Stomach smooth muscle (tissue), 2 donors: ENCODE measurements around the gene IGF1R.

Source experiments
- H3K27ac ChIP-seq: one replicate; pipeline ENCODE4 v1.7.0; 2013; ENCODE audit warnings: mild to moderate bottlenecking, low read length, inconsistent platforms
- H3K27me3 ChIP-seq, 2 donors: one replicate each; pipeline ENCODE4 v1.7.0; 2013; ENCODE audit warnings: low read length in 2 of 2; ENCODE audit not compliant: insufficient read depth in 2 of 2, control insufficient read depth in 1 of 2
- H3K36me3 ChIP-seq, 2 donors: one replicate each; pipeline ENCODE4 v1.7.0; 2013; ENCODE audit warnings: low read length in 2 of 2; ENCODE audit not compliant: control insufficient read depth in 2 of 2, insufficient read depth in 2 of 2
- H3K4me1 ChIP-seq: one replicate; pipeline ENCODE4 v1.7.0; 2013; ENCODE audit warnings: low read length; ENCODE audit not compliant: control insufficient read depth, insufficient read depth
- H3K4me3 ChIP-seq, 2 donors: one replicate each; pipeline ENCODE4 v1.7.0; 2013; ENCODE audit warnings: low read length in 2 of 2
- H3K9ac ChIP-seq, 2 donors: one replicate each; pipeline ENCODE4 v1.7.0; 2013; ENCODE audit warnings: low read length in 2 of 2, mild to moderate bottlenecking in 1 of 2
- H3K9me3 ChIP-seq, 2 donors: one replicate each; pipeline ENCODE4 v1.7.0; 2013; ENCODE audit warnings: low read length in 2 of 2; ENCODE audit not compliant: control insufficient read depth in 2 of 2
- donor health status: healthy.
- donor health status: Pancreatic carcinoma.

The IGF1R gene

DNA sequence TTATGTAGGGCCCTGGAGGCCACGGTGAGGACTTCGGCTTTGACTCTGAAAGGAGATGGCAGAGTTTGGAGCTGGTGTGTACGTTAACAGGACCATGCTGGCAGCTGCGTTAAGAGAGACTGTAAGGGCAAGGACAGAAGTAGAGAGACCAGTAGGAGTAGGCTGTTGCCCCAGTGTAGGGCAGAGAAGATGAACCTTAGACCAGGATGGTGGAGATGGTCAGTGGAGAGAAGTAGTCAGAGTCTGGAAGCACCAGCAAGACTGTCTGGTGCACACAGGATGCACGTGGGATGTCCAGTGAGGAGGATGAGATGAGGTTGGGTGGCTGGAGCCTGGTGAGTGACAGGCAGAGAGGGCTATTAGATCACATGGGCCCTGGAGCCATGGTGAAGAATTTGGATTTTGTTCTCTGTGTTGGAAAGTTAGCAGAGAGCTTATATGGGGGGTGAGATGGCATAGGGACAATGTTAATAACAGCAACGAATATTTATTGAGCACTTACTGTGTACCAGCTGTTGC is 150.1 kb downstream of the IGF1R start:
- Histone ChIP-seq H3K4me1 (peaks cover 47% of the 10 kb centered on the region), H3K4me3 (no peak overlapping the region), H3K27ac (no peak overlapping the region), H3K27me3 (no peaks in the 10 kb centered on the region), H3K9ac (no peak overlapping the region), H3K36me3 (no peaks in the 10 kb centered on the region), H3K9me3 (no peaks in the 10 kb centered on the region)

DNA sequence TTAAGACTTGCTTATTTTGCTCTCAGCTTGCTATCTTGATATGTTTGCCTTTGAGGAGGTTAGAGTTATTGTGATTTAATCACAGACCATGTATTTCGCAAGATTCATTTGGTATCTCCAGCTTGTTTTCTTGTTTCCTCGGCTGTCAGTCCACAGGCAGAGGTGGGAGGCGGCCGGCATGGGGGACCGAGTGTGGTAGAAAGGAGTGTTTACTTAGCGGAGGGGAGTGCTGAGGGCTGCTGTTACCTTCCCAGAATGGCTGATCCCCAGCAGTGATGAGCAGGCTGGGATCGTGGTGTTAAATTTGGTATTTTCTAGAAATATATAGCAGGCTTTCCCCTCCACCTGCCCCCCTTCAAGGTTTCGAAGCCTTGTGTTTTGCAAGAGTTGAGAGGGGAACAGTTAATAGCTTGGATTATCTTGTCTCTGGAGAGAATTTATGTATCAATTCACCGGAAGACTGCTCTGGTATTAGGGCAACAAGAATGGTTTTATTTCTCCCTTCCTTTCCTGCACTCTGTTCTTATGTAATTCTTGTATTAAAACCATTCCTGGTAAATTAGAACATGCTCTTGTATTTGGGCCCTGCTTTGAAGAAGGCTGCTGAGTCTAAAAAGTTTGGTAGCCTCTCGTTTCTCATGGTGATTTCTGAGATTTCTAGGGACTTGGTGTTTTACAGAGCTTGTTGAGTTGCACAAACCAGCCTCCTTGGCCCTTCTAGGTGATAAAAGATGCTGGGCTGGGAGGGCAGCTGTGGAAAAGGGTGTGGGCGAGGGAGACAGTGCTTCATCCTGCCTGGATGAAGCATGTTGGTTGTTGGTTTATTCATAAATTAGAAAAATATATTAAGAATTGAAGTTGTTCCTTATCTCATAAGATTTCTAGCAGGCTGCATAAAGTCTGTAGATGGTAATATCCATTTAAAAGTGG is 151.4 kb downstream of the IGF1R start:
- H3K9ac ChIP-seq, result no peak overlapping the region
- H3K9me3 ChIP-seq, result no peaks in the 10 kb centered on the region
- H3K27ac ChIP-seq, result no peak overlapping the region
- peaks cover 47% of the 10 kb centered on the region for H3K4me1 ChIP-seq
- no peaks in the 10 kb centered on the region for H3K27me3 ChIP-seq
- peak overlapping the region in 1 of 2 donors; percentile 54 for H3K4me3 ChIP-seq
- H3K36me3 ChIP-seq, result no peaks in the 10 kb centered on the region

DNA sequence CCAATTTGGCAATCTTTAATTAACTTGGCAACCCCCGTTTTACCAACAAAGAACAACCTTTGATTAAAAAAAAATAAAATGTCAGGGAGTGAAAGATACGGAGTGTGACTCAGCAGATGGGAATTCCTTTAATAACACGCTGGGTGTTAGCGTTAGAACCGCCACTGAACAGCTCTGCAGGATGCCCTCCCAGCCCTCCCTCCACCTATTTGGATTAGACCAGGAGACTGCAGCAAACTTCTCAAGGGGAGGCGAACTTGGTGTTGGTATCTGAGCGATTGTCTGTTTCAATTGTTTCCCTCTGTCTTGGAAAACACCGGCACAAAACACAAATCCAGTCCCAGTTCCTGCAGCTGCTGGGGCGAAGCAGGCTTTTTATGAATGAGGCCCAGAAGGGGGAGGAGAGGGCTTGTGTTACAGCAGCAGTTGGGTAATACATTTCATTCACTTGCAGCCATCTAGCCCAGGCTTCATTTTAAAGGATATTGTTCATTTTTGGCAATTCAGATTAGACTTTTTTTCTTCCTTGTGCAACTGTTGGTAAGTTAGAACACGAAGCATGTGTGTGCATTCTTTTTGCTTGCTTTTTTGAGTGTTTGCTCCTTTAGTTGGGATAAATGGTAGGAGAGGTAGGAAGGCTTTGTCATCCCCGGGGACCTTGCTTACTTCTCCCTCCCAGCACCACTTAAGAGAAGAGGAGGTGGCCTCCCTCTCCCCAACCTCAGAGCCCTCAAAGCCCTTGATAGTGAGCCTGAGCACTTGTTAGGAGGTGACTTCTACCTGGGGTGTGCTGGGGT is 152.3 kb downstream of the IGF1R start:
- Histone ChIP-seq H3K27ac (peak overlapping the region; percentile 11), H3K36me3 (no peaks in the 10 kb centered on the region), H3K9me3 (no peaks in the 10 kb centered on the region), H3K27me3 (no peaks in the 10 kb centered on the region), H3K9ac (no peak overlapping the region), H3K4me1 (peaks cover 47% of the 10 kb centered on the region), H3K4me3 (peak overlapping the region; percentile 7 to 54)

DNA sequence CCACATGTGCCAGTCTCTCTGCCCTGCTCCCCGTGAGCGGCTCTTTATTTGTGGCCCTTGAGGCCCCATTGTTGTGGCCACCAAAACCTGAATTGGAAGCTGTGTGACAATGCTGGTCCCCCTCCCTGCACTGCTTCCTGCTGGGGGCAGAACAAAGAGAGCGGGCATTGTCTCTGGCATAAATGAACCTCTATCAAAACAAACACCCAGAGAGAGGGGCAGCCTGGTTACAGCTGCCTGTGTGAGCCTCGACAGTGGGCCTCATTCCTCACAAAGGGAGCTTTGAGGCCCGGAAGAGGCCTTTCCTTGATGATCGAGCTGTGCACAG is 152.9 kb downstream of the IGF1R start:
- Histone ChIP-seq H3K9ac (no peak overlapping the region), H3K4me3 (peak overlapping the region in 1 of 2 donors; percentile 7), H3K27ac (peak overlapping the region; percentile 11), H3K4me1 (peaks cover 42% of the 10 kb centered on the region), H3K9me3 (no peaks in the 10 kb centered on the region), H3K36me3 (no peaks in the 10 kb centered on the region), H3K27me3 (no peaks in the 10 kb centered on the region)

DNA sequence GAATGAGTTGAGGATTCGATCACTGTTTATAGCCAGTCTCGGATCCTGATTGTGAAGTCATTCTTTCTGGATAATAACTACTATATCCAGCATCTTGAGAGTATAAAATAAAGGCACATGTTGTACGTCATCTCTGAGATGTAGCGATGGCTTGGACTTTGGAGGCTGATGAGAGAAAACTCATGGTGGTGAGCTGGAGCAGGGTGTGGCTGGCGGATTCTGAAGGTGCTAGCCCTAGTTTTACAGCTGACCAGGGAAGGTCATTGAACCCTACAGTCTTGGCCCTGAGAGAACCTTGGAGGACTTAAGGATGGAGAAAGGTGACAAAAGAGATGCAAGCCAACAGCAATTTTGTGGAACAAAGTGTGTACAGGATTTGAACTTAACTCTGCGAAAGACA is 153.8 kb downstream of the IGF1R start:
- no peaks in the 10 kb centered on the region for H3K27me3 ChIP-seq
- no peaks in the 10 kb centered on the region for H3K9me3 ChIP-seq
- H3K36me3 ChIP-seq, result no peaks in the 10 kb centered on the region
- no peak overlapping the region for H3K4me3 ChIP-seq
- no peak overlapping the region for H3K9ac ChIP-seq
- peaks cover 32% of the 10 kb centered on the region for H3K4me1 ChIP-seq
- H3K27ac ChIP-seq, result no peak overlapping the region

DNA sequence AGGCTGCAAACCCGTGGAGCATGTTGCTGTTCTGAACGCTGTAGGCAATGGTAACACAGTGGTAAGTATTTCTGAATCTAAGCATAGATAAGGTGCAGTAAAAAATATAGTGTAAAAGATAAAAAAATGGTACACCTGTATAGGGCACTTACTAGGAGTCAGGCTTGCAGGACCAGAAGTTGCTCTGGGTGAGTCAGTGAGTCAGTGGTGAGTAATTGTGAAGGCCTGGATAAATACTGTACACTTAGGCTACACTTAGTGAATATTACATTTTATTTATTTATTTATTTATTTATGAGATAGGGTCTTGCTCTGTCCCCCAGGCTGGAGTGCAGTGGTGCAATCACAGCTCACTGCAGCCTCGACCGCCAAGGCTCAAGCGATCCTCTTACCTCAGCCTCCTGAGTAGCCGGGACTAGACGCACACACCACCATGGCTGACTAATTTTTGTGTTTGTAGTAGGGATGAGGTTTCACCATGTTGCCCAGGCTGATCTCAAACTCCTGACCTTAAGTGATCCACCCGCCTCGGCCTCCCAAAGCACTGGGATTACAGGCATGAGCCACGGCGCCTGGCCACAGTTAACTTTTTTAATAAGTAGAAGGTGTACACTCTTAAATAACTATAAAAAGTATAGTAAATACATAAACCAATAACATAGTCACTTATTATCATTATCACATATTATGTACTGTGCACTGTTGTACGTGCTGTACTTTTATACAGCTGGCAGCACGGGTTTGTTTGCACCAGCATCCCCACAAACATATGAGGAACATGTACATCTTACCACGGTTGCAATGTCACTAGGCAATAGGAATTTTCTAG is 155.1 kb downstream of the IGF1R start:
- Histone ChIP-seq H3K4me1 (peaks cover 25% of the 10 kb centered on the region), H3K4me3 (no peak overlapping the region), H3K36me3 (no peaks in the 10 kb centered on the region)

DNA sequence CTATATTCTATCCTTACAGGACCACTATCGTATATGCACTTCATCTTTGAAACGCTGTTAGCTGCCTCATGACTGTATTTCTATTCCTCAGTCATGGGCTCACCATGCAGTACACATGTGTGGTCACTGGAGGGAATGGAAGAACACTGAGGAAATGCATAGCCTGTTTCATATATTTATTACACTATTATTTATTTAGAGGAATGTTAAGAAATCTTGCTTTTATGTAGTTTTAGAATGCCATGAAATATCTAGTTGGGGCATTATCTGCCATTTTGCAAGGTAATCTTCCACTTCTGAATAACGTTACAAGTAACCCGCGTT is 155.7 kb downstream of the IGF1R start:
- H3K4me1 ChIP-seq, result peaks cover 23% of the 10 kb centered on the region
- no peak overlapping the region for H3K27ac ChIP-seq

More for the DNA sequence above, 155.1 kb downstream of the IGF1R start:
- Histone ChIP-seq H3K9ac (no peak overlapping the region), H3K27ac (no peak overlapping the region), H3K27me3 (no peaks in the 10 kb centered on the region), H3K9me3 (no peaks in the 10 kb centered on the region)

DNA sequence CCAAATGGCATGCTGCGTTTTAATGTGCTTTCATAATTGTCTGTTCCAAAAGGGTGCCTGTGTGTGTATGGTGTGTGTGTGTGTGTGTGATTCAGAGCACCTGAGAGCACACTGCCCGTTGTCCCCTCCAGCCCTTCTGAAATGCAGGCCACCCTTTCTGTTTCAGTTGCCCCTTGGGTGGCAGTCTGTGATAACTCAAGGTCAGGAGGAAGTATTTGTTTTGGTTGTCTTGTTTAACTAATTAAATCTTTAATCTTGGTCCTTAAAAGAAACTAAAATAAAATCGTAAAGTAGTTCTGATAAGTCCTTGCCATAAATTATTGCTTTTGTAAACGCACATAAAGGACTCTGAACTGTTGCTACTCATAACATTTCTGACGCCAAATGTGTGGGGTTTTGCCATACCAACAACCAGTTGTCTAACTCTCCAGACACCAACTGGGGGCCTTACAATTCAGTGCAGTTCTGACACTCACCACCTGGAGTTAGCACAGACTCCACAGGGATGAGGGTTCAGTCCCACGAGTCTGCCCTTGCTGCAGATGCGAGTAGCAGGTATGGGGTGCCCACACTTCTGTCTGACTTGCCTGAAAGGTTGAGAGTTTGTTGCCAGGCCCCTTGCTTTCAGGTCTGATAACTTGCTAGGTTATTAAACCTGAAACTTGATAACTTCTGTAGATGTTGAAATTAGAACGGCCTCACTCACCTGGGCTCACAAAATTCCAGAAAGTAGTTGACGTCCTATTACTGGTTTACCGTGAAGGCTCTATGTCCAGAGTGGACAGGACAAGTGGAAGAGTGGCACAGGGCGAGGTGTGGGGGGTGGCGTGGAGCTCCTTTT is 157.3 kb downstream of the IGF1R start:
- Histone ChIP-seq H3K9me3 (no peaks in the 10 kb centered on the region), H3K27ac (no peak overlapping the region), H3K9ac (no peak overlapping the region), H3K36me3 (no peaks in the 10 kb centered on the region), H3K27me3 (no peaks in the 10 kb centered on the region), H3K4me3 (no peak overlapping the region), H3K4me1 (peaks cover 12% of the 10 kb centered on the region)

More for the DNA sequence above, 155.7 kb downstream of the IGF1R start:
- H3K9me3 ChIP-seq, result no peaks in the 10 kb centered on the region
- no peaks in the 10 kb centered on the region for H3K36me3 ChIP-seq
- H3K9ac ChIP-seq, result no peak overlapping the region
- no peaks in the 10 kb centered on the region for H3K27me3 ChIP-seq
- H3K4me3 ChIP-seq, result no peak overlapping the region

DNA sequence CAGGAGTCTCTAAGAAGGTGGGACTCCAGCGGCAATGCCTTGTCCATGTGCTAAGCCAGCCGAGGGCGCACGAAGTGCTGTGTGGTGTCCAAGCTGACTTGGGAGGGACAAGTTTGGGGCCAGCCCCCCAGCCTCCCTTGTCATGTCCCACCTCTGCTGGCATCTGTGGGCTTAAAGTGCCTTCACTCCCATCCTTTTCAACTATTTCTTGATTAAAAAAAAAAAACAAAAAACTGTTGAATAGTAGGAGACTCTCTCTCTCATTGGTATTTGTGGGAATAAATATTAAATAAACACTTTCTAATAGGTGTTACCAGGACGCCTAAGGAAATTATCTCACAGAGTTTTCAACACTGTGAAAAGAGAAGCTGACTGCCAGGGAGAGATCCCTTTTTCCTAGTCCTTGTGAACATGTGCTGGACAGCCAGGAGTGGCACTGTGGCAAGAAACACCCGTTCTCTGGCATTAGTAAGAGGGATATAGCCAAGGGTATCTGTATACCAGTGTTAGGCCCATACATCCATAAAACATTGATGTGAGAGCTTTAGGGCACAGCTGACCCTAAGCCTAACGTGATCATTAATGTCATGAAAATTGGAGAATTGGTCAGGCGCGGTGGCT is 158.0 kb downstream of the IGF1R start:
- H3K9me3 ChIP-seq, result no peaks in the 10 kb centered on the region
- H3K27me3 ChIP-seq, result no peaks in the 10 kb centered on the region
- peaks cover 5% of the 10 kb centered on the region for H3K4me1 ChIP-seq
- no peak overlapping the region for H3K27ac ChIP-seq
- H3K9ac ChIP-seq, result no peak overlapping the region
- no peak overlapping the region for H3K4me3 ChIP-seq
- H3K36me3 ChIP-seq, result no peaks in the 10 kb centered on the region
